ENCODE measurements around the gene JAZF1. TPM values are rescaled to one million over a fixed set of nuclear protein-coding genes. Genes with fewer than 3 reads are reported as not detected.

JAZF1 gene
- total RNA-seq, 1 experiment from 2014 or later = 3.4 TPM

DNA sequence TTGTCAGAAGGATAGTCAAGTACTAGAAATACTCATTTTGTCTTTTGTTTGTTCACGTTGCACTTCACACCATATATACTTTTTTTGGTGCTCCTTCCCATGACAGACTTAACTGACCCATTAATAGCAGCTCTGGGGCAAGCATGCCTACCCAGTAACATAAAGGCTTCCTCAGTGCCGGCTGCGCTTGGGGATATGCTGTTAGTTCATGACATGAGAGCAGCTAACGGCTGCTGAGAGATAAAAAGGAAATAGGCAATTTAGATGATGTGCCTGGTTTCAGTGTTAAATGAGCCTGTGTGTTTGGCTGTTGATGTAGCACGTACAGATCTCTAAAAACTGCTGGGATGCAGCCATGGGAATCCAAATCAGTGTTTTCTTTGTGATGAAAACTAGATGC is 354.2 kb downstream of the JAZF1 start:
- TF ChIP-seq, protein P1, sequence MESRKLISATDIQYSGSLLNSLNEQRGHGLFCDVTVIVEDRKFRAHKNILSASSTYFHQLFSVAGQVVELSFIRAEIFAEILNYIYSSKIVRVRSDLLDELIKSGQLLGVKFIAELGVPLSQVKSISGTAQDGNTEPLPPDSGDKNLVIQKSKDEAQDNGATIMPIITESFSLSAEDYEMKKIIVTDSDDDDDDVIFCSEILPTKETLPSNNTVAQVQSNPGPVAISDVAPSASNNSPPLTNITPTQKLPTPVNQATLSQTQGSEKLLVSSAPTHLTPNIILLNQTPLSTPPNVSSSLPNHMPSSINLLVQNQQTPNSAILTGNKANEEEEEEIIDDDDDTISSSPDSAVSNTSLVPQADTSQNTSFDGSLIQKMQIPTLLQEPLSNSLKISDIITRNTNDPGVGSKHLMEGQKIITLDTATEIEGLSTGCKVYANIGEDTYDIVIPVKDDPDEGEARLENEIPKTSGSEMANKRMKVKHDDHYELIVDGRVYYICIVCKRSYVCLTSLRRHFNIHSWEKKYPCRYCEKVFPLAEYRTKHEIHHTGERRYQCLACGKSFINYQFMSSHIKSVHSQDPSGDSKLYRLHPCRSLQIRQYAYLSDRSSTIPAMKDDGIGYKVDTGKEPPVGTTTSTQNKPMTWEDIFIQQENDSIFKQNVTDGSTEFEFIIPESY (IDR thresholded peaks at IDR 0.05; ENCODE audit: extremely low read depth, insufficient replicate concordance, low read length) = no peak
- TF ChIP-seq RAD21 (IDR thresholded peaks at IDR 0.05; ENCODE audit: low read depth) (no peak), FOSL1 (IDR thresholded peaks at IDR 0.05; ENCODE audit: low read depth) (no peak), ELF1 (IDR thresholded peaks at IDR 0.05; ENCODE audit: borderline replicate concordance, low read depth) (no peak), SRF (IDR thresholded peaks at IDR 0.05; ENCODE audit: low read depth) (no peak), EZH2 (IDR thresholded peaks at IDR 0.05) (no peak), POLR2A (IDR thresholded peaks at IDR 0.05; ENCODE audit: borderline replicate concordance, extremely low read depth, insufficient read depth, insufficient read length) (no peak), TCF7L2 (IDR thresholded peaks at IDR 0.05; ENCODE audit: borderline replicate concordance, extremely low read depth, insufficient read depth, insufficient read length) (no peak), EZH2phosphoT487 (IDR thresholded peaks at IDR 0.05; ENCODE audit: borderline replicate concordance) (no peak), SP1 (IDR thresholded peaks at IDR 0.05; ENCODE audit: low read depth) (no peak), POLR2AphosphoS5 (IDR thresholded peaks at IDR 0.05; ENCODE audit: low read depth, low read length) (no peak), CEBPB (IDR thresholded peaks at IDR 0.05; ENCODE audit: low read depth) (no peak), JUND (IDR thresholded peaks at IDR 0.05) (no peak), CBX3 (IDR thresholded peaks at IDR 0.05; ENCODE audit: low read depth) (no peak)
- TF ChIP-seq, protein P2, sequence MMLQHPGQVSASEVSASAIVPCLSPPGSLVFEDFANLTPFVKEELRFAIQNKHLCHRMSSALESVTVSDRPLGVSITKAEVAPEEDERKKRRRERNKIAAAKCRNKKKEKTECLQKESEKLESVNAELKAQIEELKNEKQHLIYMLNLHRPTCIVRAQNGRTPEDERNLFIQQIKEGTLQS (IDR thresholded peaks at IDR 0.05) = no peak
- TF ChIP-seq, protein P3, sequence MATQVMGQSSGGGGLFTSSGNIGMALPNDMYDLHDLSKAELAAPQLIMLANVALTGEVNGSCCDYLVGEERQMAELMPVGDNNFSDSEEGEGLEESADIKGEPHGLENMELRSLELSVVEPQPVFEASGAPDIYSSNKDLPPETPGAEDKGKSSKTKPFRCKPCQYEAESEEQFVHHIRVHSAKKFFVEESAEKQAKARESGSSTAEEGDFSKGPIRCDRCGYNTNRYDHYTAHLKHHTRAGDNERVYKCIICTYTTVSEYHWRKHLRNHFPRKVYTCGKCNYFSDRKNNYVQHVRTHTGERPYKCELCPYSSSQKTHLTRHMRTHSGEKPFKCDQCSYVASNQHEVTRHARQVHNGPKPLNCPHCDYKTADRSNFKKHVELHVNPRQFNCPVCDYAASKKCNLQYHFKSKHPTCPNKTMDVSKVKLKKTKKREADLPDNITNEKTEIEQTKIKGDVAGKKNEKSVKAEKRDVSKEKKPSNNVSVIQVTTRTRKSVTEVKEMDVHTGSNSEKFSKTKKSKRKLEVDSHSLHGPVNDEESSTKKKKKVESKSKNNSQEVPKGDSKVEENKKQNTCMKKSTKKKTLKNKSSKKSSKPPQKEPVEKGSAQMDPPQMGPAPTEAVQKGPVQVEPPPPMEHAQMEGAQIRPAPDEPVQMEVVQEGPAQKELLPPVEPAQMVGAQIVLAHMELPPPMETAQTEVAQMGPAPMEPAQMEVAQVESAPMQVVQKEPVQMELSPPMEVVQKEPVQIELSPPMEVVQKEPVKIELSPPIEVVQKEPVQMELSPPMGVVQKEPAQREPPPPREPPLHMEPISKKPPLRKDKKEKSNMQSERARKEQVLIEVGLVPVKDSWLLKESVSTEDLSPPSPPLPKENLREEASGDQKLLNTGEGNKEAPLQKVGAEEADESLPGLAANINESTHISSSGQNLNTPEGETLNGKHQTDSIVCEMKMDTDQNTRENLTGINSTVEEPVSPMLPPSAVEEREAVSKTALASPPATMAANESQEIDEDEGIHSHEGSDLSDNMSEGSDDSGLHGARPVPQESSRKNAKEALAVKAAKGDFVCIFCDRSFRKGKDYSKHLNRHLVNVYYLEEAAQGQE (IDR thresholded peaks at IDR 0.05; ENCODE audit: low read depth) = no peak
- TF ChIP-seq, protein P4, sequence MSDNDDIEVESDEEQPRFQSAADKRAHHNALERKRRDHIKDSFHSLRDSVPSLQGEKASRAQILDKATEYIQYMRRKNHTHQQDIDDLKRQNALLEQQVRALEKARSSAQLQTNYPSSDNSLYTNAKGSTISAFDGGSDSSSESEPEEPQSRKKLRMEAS (IDR thresholded peaks at IDR 0.05) = no peak
- TF ChIP-seq, protein P5, sequence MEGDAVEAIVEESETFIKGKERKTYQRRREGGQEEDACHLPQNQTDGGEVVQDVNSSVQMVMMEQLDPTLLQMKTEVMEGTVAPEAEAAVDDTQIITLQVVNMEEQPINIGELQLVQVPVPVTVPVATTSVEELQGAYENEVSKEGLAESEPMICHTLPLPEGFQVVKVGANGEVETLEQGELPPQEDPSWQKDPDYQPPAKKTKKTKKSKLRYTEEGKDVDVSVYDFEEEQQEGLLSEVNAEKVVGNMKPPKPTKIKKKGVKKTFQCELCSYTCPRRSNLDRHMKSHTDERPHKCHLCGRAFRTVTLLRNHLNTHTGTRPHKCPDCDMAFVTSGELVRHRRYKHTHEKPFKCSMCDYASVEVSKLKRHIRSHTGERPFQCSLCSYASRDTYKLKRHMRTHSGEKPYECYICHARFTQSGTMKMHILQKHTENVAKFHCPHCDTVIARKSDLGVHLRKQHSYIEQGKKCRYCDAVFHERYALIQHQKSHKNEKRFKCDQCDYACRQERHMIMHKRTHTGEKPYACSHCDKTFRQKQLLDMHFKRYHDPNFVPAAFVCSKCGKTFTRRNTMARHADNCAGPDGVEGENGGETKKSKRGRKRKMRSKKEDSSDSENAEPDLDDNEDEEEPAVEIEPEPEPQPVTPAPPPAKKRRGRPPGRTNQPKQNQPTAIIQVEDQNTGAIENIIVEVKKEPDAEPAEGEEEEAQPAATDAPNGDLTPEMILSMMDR (IDR thresholded peaks at IDR 0.05 in 2 of 3, conservative IDR thresholded peaks at IDR 0.05 in 1 of 3; ENCODE audit: borderline replicate concordance in 1 of 3, insufficient read depth in 1 of 3, low read depth in 2 of 3, low read length in 2 of 3) = no peak
- Histone ChIP-seq H3K27ac (ENCODE audit: low read depth, low read length) (no peak overlapping the region), H3K9ac (ENCODE audit: low read length) (no peak overlapping the region), H3K79me2 (ENCODE audit: insufficient read depth, low read length) (no peaks in the 10 kb centered on the region), H4K20me1 (ENCODE audit: insufficient read depth) (no peaks in the 10 kb centered on the region), H3K36me3 (ENCODE audit: control insufficient read depth in 1 of 2, insufficient read depth in 2 of 2, low read length in 2 of 2) (no peaks in the 10 kb centered on the region), H3K4me3 (replicated peaks in 1 of 2; ENCODE audit: low read depth in 1 of 2, low read length in 2 of 2) (no peak overlapping the region), H3K4me1 (ENCODE audit: control insufficient read depth in 1 of 2, insufficient read depth in 2 of 2, low read length in 2 of 2) (no peaks in the 10 kb centered on the region), H3K9me3 (ENCODE audit: control insufficient read depth in 1 of 2, insufficient read depth in 1 of 2, low read depth in 1 of 2, low read length in 2 of 2) (no peaks in the 10 kb centered on the region), H2AFZ (ENCODE audit: low read depth, low read length, poor library complexity, severe bottlenecking) (no peak overlapping the region), H3K27me3 (ENCODE audit: insufficient read depth, low read length) (no peaks in the 10 kb centered on the region), H3K9me2 (ENCODE audit: insufficient read depth) (no peaks in the 10 kb centered on the region), H3K4me2 (ENCODE audit: low read length) (no peak overlapping the region)
- no TSS peak for BruUV-seq (replicated peaks)
- ATAC-seq (no peak), DNase-seq (ENCODE audit: low read depth, low spot score) (no peak)
- ChIA-PET POLR2A (no interaction called here), CTCF (no interaction called here), RAD21 (ENCODE audit: low non-redundant PET in 1 of 2, low total read pairs in 2 of 2, uncharacterized antibody in 2 of 2, unreplicated experiment in 2 of 2) (no interaction called here)
- intact Hi-C loops (cut with micrococcal nuclease) = no loop called here
